Mesodermal cell (in vitro differentiated cells): ENCODE data around the gene KIF26B.
"Not testable (repeated sequence)": the region's sequence is repeated elsewhere in the genome, so short reads cannot be mapped to it uniquely, and the experiment has no call there.

Source experiments
- H3K27ac ChIP-seq: 2 replicates; pipeline ENCODE4 v1.7.0; 2013; ENCODE audit warnings: mild to moderate bottlenecking, low read depth, low read length, moderate library complexity; ENCODE audit not compliant: severe bottlenecking
- H3K36me3 ChIP-seq: 2 replicates; pipeline ENCODE4 v1.7.1; 2013; ENCODE audit warnings: mild to moderate bottlenecking, low read length, moderate library complexity; ENCODE audit not compliant: control insufficient read depth, insufficient read depth
- H3K4me1 ChIP-seq: one replicate; pipeline ENCODE4 v1.7.1; 2013; ENCODE audit warnings: mild to moderate bottlenecking, low read length; ENCODE audit not compliant: insufficient read depth, control insufficient read depth, poor library complexity, severe bottlenecking
- H3K4me3 ChIP-seq: 2 replicates; pipeline ENCODE4 v1.7.0; 2013; ENCODE audit warnings: low read length, control low read depth, mild to moderate bottlenecking; ENCODE audit not compliant: insufficient read depth, poor library complexity, severe bottlenecking; ENCODE audit errors: extremely low read depth
- H3K9me3 ChIP-seq: 2 replicates; pipeline ENCODE4 v1.7.1; 2013; ENCODE audit warnings: mild to moderate bottlenecking, low read length, moderate library complexity; ENCODE audit not compliant: control insufficient read depth
- WGBS, 2 experiments: methylation state at CpG; one replicate each; pipeline ENCODE4 v1.1.5; 2013; ENCODE audit warnings: missing lambda C conversion rate in 2 of 2; ENCODE audit not compliant: insufficient coverage in 2 of 2; 5-methylcytosine and 5-hydroxymethylcytosine counted together

The KIF26B gene

GRCh38 chr1:245695211-245695610, 540.4 kb downstream of the KIF26B start:
- no peak overlapping the region for H3K27ac ChIP-seq
- no peaks in the 10 kb centered on the region for H3K4me1 ChIP-seq
- H3K4me3 ChIP-seq = no peak overlapping the region
- H3K9me3 ChIP-seq = no peaks in the 10 kb centered on the region
- H3K36me3 ChIP-seq = no peaks in the 10 kb centered on the region
- WGBS, 2 experiments = 91% methylated on average over 4 to 6 of the region's 8 CpGs

- 97 to 100% methylated on average over 3 to 6 of the region's 11 CpGs for WGBS, 2 experiments
- not testable (repeated sequence) for H3K4me3 ChIP-seq, H3K9me3 ChIP-seq, H3K4me1 ChIP-seq, H3K36me3 ChIP-seq, H3K27ac ChIP-seq
These were observed 540.9 kb downstream of the KIF26B start for GRCh38 chr1:245695701-245696100.

- 91 to 92% methylated on average over 13 to 14 of the region's 14 CpGs for WGBS, 2 experiments
- peaks cover 4% of the 10 kb centered on the region for H3K36me3 ChIP-seq
- H3K4me1 ChIP-seq = no peaks in the 10 kb centered on the region
These were observed 543.3 kb downstream of the KIF26B start for GRCh38 chr1:245698116-245698515.

GRCh38 chr1:245698860-245699259, 544.1 kb downstream of the KIF26B start:
- Histone ChIP-seq H3K9me3 (no peaks in the 10 kb centered on the region), H3K27ac (no peak overlapping the region), H3K36me3 (peaks cover 4% of the 10 kb centered on the region), H3K4me1 (no peaks in the 10 kb centered on the region), H3K4me3 (no peak overlapping the region)
- WGBS, 2 experiments = 95 to 98% methylated on average over 8 to 16 of the region's 16 CpGs

More at GRCh38 chr1:245698116-245698515, 543.3 kb downstream of the KIF26B start:
- no peak overlapping the region for H3K27ac ChIP-seq
- no peak overlapping the region for H3K4me3 ChIP-seq
- no peaks in the 10 kb centered on the region for H3K9me3 ChIP-seq

GRCh38 chr1:245700631-245701030, 545.8 kb downstream of the KIF26B start:
- no peaks in the 10 kb centered on the region for H3K9me3 ChIP-seq
- 94 to 95% methylated on average over 12 to 13 of the region's 13 CpGs for WGBS, 2 experiments
- H3K4me1 ChIP-seq = no peaks in the 10 kb centered on the region
- H3K27ac ChIP-seq = no peak overlapping the region
- no peak overlapping the region for H3K4me3 ChIP-seq
- H3K36me3 ChIP-seq = peaks cover 4% of the 10 kb centered on the region

GRCh38 chr1:245701631-245702030, 546.8 kb downstream of the KIF26B start:
- peaks cover 4% of the 10 kb centered on the region for H3K36me3 ChIP-seq
- 83 to 91% methylated on average over 6 to 7 of the region's 7 CpGs for WGBS, 2 experiments
- no peak overlapping the region for H3K4me3 ChIP-seq
- no peaks in the 10 kb centered on the region for H3K9me3 ChIP-seq
- no peak overlapping the region for H3K27ac ChIP-seq
- no peaks in the 10 kb centered on the region for H3K4me1 ChIP-seq

GRCh38 chr1:245702346-245702745, 547.6 kb downstream of the KIF26B start:
- H3K4me3 ChIP-seq = no peak overlapping the region
- no peaks in the 10 kb centered on the region for H3K9me3 ChIP-seq
- whole genome bisulfite sequencing, 2 experiments = 97 to 98% methylated on average over 13 of the region's 13 CpGs
- peaks cover 4% of the 10 kb centered on the region for H3K36me3 ChIP-seq
- H3K4me1 ChIP-seq = no peaks in the 10 kb centered on the region
- no peak overlapping the region for H3K27ac ChIP-seq

- Histone ChIP-seq H3K27ac (no peak overlapping the region), H3K4me1 (no peaks in the 10 kb centered on the region)
- WGBS, 2 experiments = 89 to 95% methylated on average over 4 of the region's 6 CpGs
These were observed 549.6 kb downstream of the KIF26B start for GRCh38 chr1:245704341-245704740.

GRCh38 chr1:245704765-245705164, 550.0 kb downstream of the KIF26B start:
- H3K36me3 ChIP-seq = peaks cover 4% of the 10 kb centered on the region
- H3K4me1 ChIP-seq = no peaks in the 10 kb centered on the region
- no peak overlapping the region for H3K4me3 ChIP-seq
- H3K9me3 ChIP-seq = no peaks in the 10 kb centered on the region
- no peak overlapping the region for H3K27ac ChIP-seq
- WGBS, 2 experiments = 85 to 94% methylated on average over 6 of the region's 7 CpGs

More at GRCh38 chr1:245704341-245704740, 549.6 kb downstream of the KIF26B start:
- H3K9me3 ChIP-seq = no peaks in the 10 kb centered on the region
- H3K36me3 ChIP-seq = peaks cover 4% of the 10 kb centered on the region
- H3K4me3 ChIP-seq = no peak overlapping the region

GRCh38 chr1:245707941-245708340, 553.2 kb downstream of the KIF26B start:
- no peaks in the 10 kb centered on the region for H3K4me1 ChIP-seq
- 90% methylated on average over 5 of the region's 5 CpGs; no CpG with 5 or more reads in 1 of the 2 experiments for WGBS, 2 experiments

GRCh38 chr1:245710961-245711903, 556.4 kb downstream of the KIF26B start:
- 81 to 89% methylated on average over 24 to 26 of the region's 30 CpGs for WGBS, 2 experiments
- H3K9me3 ChIP-seq = no peaks in the 10 kb centered on the region
- H3K4me1 ChIP-seq = peaks cover 1% of the 10 kb centered on the region
- no peaks in the 10 kb centered on the region for H3K36me3 ChIP-seq
- no peak overlapping the region for H3K4me3 ChIP-seq
- no peak overlapping the region for H3K27ac ChIP-seq

More at GRCh38 chr1:245707941-245708340, 553.2 kb downstream of the KIF26B start:
- Histone ChIP-seq H3K4me3 (no peak overlapping the region), H3K36me3 (no peaks in the 10 kb centered on the region), H3K27ac (no peak overlapping the region), H3K9me3 (no peaks in the 10 kb centered on the region)
